HG03097 (cell line): ENCODE measurements around the gene HDAC3.

Experiments
- ATAC-seq: cut with Tn5 transposase; IDR thresholded peaks from one replicate; pipeline ENCODE4 v1.9.1; 2021; ENCODE audit not compliant: unreplicated experiment, low FRiP score

Gene HDAC3

DNA sequence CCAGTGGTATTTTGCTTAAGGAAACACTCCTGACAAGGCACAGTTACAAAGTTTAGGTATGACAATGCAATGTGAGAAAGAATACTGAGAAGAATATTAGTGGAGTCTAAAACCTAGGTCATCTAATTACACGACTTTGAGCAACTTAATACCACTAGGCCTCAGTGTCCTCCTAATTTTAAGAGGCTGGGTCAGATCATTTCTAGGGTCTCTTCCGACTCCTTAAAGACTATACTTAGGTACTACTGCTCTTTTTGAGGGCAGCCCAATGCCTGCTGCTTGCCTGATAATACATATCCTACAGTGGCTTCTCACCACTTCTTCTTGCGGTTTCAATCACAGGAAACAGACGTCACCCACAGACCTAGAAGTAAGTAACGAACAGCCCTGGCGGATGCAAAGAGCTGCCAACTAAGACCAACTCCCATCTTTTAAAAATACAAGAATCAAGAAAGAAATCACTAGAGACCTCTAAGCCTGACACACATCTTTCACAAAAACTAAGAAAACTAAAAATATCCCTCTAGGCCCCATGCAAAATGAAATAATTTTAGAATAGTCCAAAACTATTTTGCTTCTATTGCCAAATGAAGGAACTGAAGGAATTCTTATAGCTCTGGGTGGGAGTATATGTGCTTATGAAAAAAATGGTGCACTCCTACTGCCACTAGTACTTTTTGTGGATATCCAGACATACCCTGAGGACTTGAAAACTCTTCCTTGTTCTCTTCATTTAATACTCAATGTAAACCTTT is 30.9 kb downstream of the HDAC3 start:
- peak; percentile 93 for ATAC-seq

DNA sequence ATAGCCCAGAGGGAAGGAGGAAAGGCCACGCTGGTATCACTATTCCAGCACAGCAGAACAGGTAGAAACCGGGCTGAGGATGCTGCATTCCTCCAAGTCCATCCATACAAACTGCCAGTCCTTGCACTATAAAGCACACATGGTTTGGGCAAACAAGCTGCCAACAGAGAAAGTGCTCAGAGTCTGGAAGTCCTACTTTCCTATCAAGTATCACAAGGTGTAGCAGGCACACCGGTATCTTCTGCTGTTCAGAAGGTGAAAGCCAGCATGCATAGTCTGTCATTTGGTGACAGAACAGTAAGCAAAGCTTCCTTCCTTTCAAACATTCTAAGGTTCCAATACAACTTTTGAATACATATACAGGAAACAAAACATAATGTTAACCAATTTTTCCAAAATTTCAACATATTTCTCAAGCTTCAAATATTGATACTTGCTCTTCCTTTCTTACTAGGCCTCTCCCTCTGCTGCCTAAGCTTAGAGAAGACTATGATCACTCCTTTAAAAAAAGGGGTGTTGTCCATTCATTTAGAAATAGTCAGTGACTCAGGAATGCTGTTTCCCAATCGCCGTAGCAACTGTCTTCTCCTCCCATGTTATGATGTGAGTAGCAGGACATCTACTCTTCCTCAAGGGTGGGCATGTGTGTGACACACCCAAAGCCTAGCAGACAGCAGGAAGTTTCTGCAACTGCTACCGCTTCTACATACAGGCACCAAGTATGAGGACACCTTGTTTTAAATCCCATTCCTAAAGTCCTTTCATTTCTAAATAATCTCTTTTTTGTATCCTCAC is 32.5 kb downstream of the HDAC3 start:
- no peak for ATAC-seq

DNA sequence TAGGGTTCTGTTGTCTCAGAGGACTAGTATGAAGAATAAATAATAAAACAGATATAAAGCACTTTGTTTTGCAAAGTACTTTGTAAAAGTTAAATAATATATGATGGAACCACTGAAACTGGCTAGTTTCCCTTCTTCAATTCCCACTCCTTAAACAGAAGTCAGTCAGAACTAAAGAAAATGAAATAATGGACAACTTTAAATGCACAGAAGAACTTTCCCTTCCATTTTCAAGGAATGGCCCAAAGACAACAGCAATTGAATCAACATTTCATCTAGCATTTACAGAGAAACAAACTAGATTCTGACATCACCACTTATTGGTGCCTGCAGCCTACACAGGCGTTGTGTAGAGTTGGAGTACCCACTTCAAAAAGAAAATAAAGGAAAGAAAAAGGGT is 34.0 kb downstream of the HDAC3 start:
- no peak for ATAC-seq

DNA sequence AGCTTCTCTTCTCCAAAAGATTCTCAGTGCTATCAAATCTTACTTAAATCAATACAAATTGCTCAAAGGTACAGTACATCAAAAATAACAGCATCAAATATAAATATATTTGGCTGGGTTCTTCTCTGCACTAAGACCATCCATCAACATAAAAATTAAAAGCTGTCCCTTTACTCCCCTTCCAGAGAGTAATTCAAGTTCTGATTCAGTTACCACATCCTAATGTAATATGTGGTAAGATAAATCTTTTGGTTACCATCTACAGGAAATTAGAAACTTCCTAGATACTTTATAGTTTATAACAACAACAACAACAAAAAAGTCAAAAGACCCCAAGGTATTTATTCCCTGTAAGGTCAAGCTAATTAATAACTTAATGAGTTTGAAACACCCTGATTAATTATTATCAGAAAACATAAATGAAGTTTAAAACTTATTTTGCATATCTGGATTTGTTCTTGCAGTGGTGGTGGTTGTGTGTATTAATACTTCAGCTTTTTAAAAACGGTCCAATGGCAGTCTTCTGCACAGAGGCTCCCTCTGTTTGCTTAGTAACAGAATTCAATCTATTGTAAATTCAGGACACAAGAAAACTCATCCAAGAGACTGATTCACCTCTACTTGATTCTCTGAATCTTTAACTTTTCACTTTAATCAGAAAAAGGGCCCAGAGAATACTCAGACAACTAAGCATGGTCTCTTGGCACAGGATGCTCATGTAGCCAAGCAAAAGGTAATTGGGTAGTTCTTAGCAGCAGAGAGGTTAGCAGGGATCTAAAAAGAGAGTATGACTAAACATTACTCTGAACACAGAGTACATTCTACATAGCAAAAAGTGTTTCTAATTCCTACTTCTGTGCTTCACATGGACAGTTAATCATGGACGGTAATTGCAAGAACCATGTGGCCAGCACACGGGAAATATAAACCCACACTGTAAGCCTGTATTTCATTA is 38.0 kb downstream of the HDAC3 start:
- ATAC-seq, result no peak

DNA sequence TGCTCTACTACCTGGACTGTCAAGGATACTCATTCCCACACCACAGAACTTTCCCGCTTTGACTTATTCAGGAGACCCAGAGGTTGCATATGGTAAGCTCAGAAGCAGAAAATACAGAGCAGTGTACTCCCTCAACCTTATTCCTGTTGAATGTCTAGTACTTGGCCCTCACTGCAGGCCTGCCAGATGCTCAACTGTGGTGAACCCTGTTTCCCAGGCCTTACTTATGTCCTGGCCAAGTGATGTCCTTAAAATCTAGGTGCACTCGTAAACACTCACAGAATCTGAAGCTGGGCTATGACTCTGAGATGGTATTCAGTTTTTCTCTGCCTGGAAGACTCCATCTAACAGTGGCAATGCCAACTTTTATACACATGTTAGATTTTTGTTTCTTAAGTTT is 38.8 kb downstream of the HDAC3 start:
- ATAC-seq, result no peak

DNA sequence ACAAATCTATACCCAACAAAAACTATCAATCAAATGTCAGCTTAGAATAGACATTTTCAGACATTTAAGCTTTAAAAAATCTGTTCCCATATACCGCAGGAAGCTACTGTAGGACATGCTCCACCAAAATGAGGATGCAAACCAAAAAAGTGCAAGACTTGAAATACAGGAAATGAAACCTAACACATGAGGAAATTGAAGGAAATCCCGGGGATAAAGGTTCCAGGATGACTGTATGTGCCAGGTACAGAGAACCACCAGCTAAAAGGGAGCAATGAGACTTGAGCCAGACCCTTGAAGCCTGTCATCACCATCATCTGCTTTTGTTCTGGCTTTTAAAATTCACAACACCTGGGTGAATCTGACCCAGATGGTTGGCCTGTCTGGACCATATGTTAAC is 39.3 kb downstream of the HDAC3 start:
- no peak for ATAC-seq

DNA sequence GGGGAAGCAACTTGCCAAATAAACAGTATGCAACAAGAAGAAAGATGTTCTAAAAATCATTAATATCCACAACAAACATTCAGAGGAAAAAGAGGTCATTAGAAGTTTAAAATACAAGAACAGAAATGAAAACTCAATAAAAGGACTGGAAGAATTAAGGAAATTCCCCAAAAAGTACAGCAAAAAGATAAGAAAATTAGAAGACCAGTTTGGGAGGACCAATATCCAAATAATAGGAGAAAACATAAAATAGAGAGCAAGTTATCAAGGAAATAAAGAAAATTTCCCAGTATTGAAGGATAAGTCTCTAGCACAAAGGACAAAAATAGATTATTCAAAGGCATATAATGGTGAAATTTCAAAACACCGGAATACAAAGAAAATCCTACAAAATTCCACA is 39.8 kb downstream of the HDAC3 start:
- ATAC-seq, result no peak

DNA sequence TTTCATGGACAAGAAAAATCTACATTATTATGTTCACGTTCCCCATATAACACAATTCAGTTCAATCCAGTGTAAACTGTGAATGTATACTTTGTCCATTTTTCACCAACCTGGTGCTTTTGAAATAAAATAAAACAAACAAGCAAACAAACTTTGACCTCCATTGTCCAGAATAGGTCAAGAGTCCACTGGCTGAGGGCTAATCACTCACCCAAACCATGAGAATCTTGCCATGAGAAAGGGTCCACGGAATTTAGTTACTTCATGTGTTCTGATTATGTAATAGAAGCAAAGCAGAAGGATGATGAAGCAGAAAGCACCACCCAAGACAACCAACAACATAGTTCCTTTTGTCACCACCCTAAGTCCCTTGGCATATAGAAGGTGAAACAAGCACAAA is 46.5 kb downstream of the HDAC3 start:
- ATAC-seq, result no peak

DNA sequence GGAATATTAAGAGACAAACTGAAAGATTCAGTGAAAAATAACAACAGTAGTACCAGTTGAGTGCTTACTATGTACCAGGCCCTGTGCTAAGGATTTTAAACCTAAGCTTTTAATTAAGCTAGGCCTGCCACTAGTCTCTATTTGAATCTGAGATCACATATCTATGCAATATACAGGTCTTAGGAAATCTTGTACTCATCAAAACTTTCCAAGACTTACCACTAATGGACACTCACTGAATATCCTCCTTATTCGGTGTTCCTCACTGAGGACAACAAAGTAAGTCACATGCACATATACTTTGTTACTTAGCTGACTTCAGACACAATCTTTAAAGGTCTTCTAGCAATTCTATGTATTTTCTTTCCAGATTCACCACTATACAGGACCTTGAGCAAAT is 50.4 kb downstream of the HDAC3 start:
- no peak for ATAC-seq

DNA sequence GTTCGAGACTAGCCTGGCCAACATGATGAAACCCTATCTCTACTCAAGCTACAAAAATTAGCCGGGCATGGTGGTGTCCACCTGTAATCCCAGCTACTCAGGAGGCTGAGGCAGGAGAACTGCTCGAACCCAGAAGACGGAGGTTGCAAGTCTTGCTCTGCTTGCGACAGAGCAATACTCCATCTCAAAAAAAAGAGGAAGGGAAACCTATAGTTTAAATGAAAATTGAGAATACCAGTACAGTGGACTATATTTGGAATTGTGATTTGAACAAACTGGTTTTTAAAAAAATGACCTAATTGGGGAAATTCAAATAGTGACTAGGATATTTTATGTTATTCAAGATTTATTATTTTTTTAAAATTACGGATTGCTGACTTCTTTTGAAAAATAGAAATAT is 51.1 kb downstream of the HDAC3 start:
- no peak for ATAC-seq

DNA sequence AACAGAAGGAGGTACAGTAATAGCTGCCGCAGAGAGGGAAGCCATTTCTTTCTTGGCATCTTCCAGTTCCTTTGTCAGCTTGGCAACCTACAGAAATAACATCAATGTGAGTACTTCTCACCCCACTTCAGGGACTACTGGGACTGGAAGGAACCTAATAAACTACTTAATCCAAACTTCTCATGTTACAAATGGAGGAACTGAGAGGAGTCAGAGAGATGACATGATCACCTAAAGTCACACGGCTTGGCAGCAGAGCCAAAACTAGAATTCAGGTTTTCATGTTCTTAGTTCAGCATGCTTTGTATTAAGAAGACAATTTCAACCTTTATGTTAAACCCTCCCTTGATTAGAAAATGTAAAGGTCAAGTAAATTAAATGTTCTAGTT is 62.5 kb downstream of the HDAC3 start:
- no peak for ATAC-seq

DNA sequence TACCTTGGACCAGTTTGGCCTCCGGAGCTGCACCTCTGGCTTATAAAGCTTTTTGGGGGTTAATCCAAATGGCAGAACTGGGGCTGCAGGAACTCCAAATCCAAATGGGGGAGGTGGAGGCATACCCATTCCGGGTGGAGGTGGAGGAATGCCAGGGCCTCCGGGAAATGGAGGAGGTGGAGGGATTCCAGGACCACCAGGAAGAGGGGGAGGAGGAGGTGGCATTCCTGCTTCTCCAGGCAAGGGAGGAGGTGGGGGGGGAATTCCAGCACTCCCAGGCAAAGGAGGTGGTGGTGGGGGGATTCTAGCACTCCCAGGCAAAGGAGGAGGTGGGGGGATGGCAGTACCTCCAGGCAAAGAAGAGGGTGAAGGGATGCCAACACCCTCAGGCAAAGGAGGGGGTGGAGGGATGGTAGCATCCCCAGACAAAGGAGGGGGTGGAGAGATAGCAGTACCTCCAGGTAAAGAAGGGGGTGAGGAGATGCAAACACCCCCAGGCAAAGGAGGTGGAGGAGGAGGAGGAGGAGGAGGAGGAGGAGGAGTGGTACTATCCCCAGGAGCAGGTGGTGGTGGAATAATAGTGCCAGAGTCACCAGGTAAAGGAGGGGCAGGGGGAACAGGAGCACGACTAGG is 63.0 kb downstream of the HDAC3 start:
- ATAC-seq, result no peak
